Sigmoid colon (tissue), 4 donors: ENCODE results near the gene ACAA2.

Source experiments
- CTCF ChIP-seq, 4 experiments: fragments of 450-650 bp in 3 of 4; fragments of 200-600 bp in 1 of 4; IDR thresholded peaks; one replicate each; pipeline ENCODE4 v1.5.1; 2016 to 2019; ENCODE audit warnings: antibody characterized with exemption in 4 of 4, mild to moderate bottlenecking in 3 of 4, moderate library complexity in 2 of 4
- POLR2A ChIP-seq, 2 donors: fragments of 450-650 bp; IDR thresholded peaks; one replicate each; pipeline ENCODE4 v1.6.1; 2016; ENCODE audit warnings: antibody characterized with exemption in 2 of 2, mild to moderate bottlenecking in 2 of 2, moderate library complexity in 2 of 2
- POLR2AphosphoS5 ChIP-seq, 4 donors: sonication (generic); formaldehyde crosslinking; IDR thresholded peaks; one replicate each; pipeline ENCODE4 v1.6.1; 2017; ENCODE audit warnings: antibody characterized with exemption in 4 of 4

GRCh38 chr18:49847524-49847923 lies 34.2 kb upstream of the ACAA2 start:
- TF ChIP-seq CTCF (IDR thresholded peaks at IDR 0.05) (no peak), POLR2A (IDR thresholded peaks at IDR 0.05) (no peak), POLR2AphosphoS5 (IDR thresholded peaks at IDR 0.05) (no peak)
